Caco-2 (cell line): ENCODE measurements around the gene ZNF780A. TPM values are rescaled to one million over a fixed set of nuclear protein-coding genes. Genes with fewer than 3 reads are reported as not detected.

Experiments used
- Bru-seq: library from RNA; stranded (reverse); fragments of 400-500 nt; gene quantifications from one replicate; lab custom pipeline; 2021; lab: Mats Ljungman, UMichigan
- BruChase-seq, 2 experiments: library from RNA; stranded (reverse); fragments of 400-500 nt; gene quantifications; one replicate each; lab custom pipeline; 2021; lab: Mats Ljungman, UMichigan
- BruUV-seq: library from RNA; stranded (reverse); fragments of 400-500 nt; replicated peaks from 2 replicates; lab custom pipeline; 2021; lab: Mats Ljungman, UMichigan
- CTCF ChIA-PET: fragments of 300-600 bp; sonication (Branson Sonifier 250); formaldehyde crosslinking; loops from one replicate; lab custom pipeline; 2022; ENCODE audit warnings: antibody characterized with exemption; lab: Charles Lee
- POLR2A ChIA-PET: fragments of 300-600 bp; sonication (Branson Sonifier 250); formaldehyde crosslinking; loops from one replicate; lab custom pipeline; 2022; ENCODE audit warnings: antibody characterized with exemption; lab: Charles Lee
- DNase-seq, 2 experiments: peaks; one replicate each; pipeline versions ENCODE4 v3.0.0 to v3.0.0-alpha.2; 2020 to 2022
- H3K27me3 ChIP-seq: replicated peaks from 2 replicates; pipeline ENCODE4 v1.6.0; 2011; ENCODE audit warnings: low read length; ENCODE audit not compliant: control insufficient read depth, insufficient read depth
- H3K36me3 ChIP-seq: 2 replicates; pipeline ENCODE4 v1.5.1; 2011; ENCODE audit warnings: low read length; ENCODE audit not compliant: control insufficient read depth, insufficient read depth
- H3K4me1 ChIP-seq: fragments of 250-450 bp; sonication (Bioruptor Pico); 2 replicates; pipeline ENCODE4 v1.5.1; 2020; ENCODE audit warnings: mild to moderate bottlenecking
- H3K4me3 ChIP-seq: 2 replicates; pipeline ENCODE4 v1.5.1; 2011; ENCODE audit warnings: low read depth, mild to moderate bottlenecking, control low read depth, low read length
- H3K9me3 ChIP-seq: fragments of 250-450 bp; sonication (Bioruptor Pico); 2 replicates; pipeline ENCODE4 v1.5.1; 2020; ENCODE audit warnings: mild to moderate bottlenecking, moderate library complexity
- H3K27ac Mint-ChIP-seq: one replicate; pipeline ENCODE4 v1.8.0; 2022; ENCODE audit warnings: mixed read lengths; ENCODE audit not compliant: unreplicated experiment
- H3K27me3 Mint-ChIP-seq: one replicate; pipeline ENCODE4 v1.8.0; 2022; ENCODE audit warnings: mixed read lengths; ENCODE audit not compliant: insufficient read depth, unreplicated experiment
- H3K36me3 Mint-ChIP-seq: one replicate; pipeline ENCODE4 v1.8.0; 2022; ENCODE audit warnings: mild to moderate bottlenecking, mixed read lengths; ENCODE audit not compliant: insufficient read depth, unreplicated experiment
- H3K4me1 Mint-ChIP-seq: one replicate; pipeline ENCODE4 v1.8.0; 2022; ENCODE audit warnings: low read depth, mixed read lengths; ENCODE audit not compliant: unreplicated experiment
- H3K4me3 Mint-ChIP-seq: one replicate; pipeline ENCODE4 v1.8.0; 2022; ENCODE audit warnings: mild to moderate bottlenecking, moderate library complexity, mixed read lengths; ENCODE audit not compliant: unreplicated experiment
- H3K9me3 Mint-ChIP-seq: one replicate; pipeline ENCODE4 v1.8.0; 2022; ENCODE audit warnings: mixed read lengths; ENCODE audit not compliant: unreplicated experiment
- CTCF ChIP-seq, 2 experiments: fragments of 200-600 bp in 1 of 2; IDR thresholded peaks; 1 replicate in 1 of 2; 2 replicates in 1 of 2; pipeline versions ENCODE4 v1.5.1 to v1.8.0; 2011 to 2022; ENCODE audit warnings: antibody characterized with exemption in 1 of 2, control low read depth in 1 of 2, inconsistent platforms in 1 of 2, low read depth in 1 of 2, low read length in 1 of 2, mild to moderate bottlenecking in 1 of 2, moderate library complexity in 1 of 2; ENCODE audit not compliant: insufficient read depth in 1 of 2, severe bottlenecking in 1 of 2, unreplicated experiment in 1 of 2
- intact Hi-C: fragments of 100-400 bp; cut with micrococcal nuclease; formaldehyde crosslinking; loops from one replicate; pipeline ENCODE4 v1.10.0; 2022; ENCODE audit not compliant: unreplicated experiment
- long read RNA-seq: library from polyadenylated mRNA; stranded (forward); transcript quantifications from one replicate; pipeline ENCODE4 v2.0.0, GENCODE V29; 2022
- total RNA-seq: library from RNA; stranded (reverse); gene quantifications from 2 replicates; pipeline ENCODE4 v1.2.3, GENCODE V29; 2022

Gene ZNF780A
- total RNA-seq = 21.7 and 22.9 TPM in 2 replicates
- percentile 88 among the genes with signal in this experiment for Bru-seq, nascent RNA
- BruChase-seq, experiment 1, labeled RNA remaining after a 2-hour chase = percentile 97 among the genes with signal in this experiment
- percentile 87 among the genes with signal in this experiment for BruChase-seq, experiment 2, labeled RNA remaining after a 6-hour chase
- long read RNA-seq, partial matches to known transcripts = 0 of 6 reads
- long read RNA-seq, other reads (novel, unspliced or antisense) = 2 of 6 reads

- no peak for TF ChIP-seq CTCF (IDR thresholded peaks at IDR 0.05; ENCODE audit: insufficient read depth in 1 of 2, low read depth in 1 of 2, low read length in 1 of 2, severe bottlenecking in 1 of 2, unreplicated experiment in 1 of 2)
- peak; percentile 87 to 88 for DNase-seq
- H3K4me1 Mint-ChIP-seq = peaks cover 16% of the 10 kb centered on the region
- intact Hi-C loops = loop anchor here (2.0 kb wide), 1 partner anchor 94 kb away; the partner anchor contains the start of gene ZNF546
- H3K36me3 ChIP-seq = no peaks in the 10 kb centered on the region
- peak within 1 kb of the TSS; percentile 99 for H3K27ac Mint-ChIP-seq
- POLR2A ChIA-PET = interaction anchor here (1.0 kb wide), 1 partner anchor 120 kb away, joined by 8 read pairs; the partner anchor contains the start of gene PSMC4
- no peaks in the 10 kb centered on the region for H3K9me3 ChIP-seq
- H3K9me3 Mint-ChIP-seq = no peaks in the 10 kb centered on the region
- peak within 1 kb of the TSS; percentile 100 for H3K4me3 Mint-ChIP-seq
- H3K36me3 Mint-ChIP-seq = peaks cover 14% of the 10 kb centered on the region
- H3K4me1 ChIP-seq = peaks cover 9% of the 10 kb centered on the region
- TSS peak; percentile 33 for BruUV-seq
- peaks cover 3% of the 10 kb centered on the region for H3K27me3 Mint-ChIP-seq
- H3K4me3 ChIP-seq = peak within 1 kb of the TSS; percentile 74
- no peaks in the 10 kb centered on the region for H3K27me3 ChIP-seq
- CTCF ChIA-PET = interaction anchor here (0.9 kb wide), 2 partner anchors 120 to 127 kb away, joined by 3 read pairs; no protein-coding TSS in a partner anchor
These were observed at the start of gene ZNF780A for GRCh38 chr19:40090241-40091204. TSS of gene ZNF780A (minus strand) at chr19:40090943. CDS start at chr19:40084753, 6,190 bp downstream.

- Histone ChIP-seq H3K27me3 (no peaks in the 10 kb centered on the region), H3K4me1 (no peaks in the 10 kb centered on the region), H3K9me3 (no peaks in the 10 kb centered on the region), H3K36me3 (no peaks in the 10 kb centered on the region), H3K4me3 (no peak overlapping the region)
- ChIA-PET POLR2A (no interaction called here), CTCF (interaction anchor here (0.6 to 1.2 kb wide), 5 partner anchors 80 to 201 kb away, joined by 3 to 4 read pairs (median 3); no protein-coding TSS in a partner anchor)
- intact Hi-C loops = loop anchor here (1.0 kb wide), 1 partner anchor 83 kb away; no protein-coding TSS in a partner anchor
- peak; percentile 61 to 82 for TF ChIP-seq CTCF (IDR thresholded peaks at IDR 0.05; ENCODE audit: insufficient read depth in 1 of 2, low read depth in 1 of 2, low read length in 1 of 2, severe bottlenecking in 1 of 2, unreplicated experiment in 1 of 2)
- H3K36me3 Mint-ChIP-seq = no peaks in the 10 kb centered on the region
- H3K4me3 Mint-ChIP-seq = no peak overlapping the region
- no TSS peak for BruUV-seq
- peak in 1 of 2 experiments; percentile 42 for DNase-seq
- no peaks in the 10 kb centered on the region for H3K4me1 Mint-ChIP-seq
- peaks cover 16% of the 10 kb centered on the region for H3K27me3 Mint-ChIP-seq
- H3K27ac Mint-ChIP-seq = no peak overlapping the region
- no peaks in the 10 kb centered on the region for H3K9me3 Mint-ChIP-seq
These were observed 49.0 kb upstream of the ZNF780A start for GRCh38 chr19:40139533-40140287.
